ENCODE data around the gene SUSD4.

GRCh38 chr1:223329252-223329651, 34.7 kb downstream of the SUSD4 start:
- TF ChIP-seq, protein P1, sequence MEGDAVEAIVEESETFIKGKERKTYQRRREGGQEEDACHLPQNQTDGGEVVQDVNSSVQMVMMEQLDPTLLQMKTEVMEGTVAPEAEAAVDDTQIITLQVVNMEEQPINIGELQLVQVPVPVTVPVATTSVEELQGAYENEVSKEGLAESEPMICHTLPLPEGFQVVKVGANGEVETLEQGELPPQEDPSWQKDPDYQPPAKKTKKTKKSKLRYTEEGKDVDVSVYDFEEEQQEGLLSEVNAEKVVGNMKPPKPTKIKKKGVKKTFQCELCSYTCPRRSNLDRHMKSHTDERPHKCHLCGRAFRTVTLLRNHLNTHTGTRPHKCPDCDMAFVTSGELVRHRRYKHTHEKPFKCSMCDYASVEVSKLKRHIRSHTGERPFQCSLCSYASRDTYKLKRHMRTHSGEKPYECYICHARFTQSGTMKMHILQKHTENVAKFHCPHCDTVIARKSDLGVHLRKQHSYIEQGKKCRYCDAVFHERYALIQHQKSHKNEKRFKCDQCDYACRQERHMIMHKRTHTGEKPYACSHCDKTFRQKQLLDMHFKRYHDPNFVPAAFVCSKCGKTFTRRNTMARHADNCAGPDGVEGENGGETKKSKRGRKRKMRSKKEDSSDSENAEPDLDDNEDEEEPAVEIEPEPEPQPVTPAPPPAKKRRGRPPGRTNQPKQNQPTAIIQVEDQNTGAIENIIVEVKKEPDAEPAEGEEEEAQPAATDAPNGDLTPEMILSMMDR (conservative IDR thresholded peaks at IDR 0.05; ENCODE audit: low read depth, low read length) = no peak
- TF ChIP-seq RFX5 (IDR thresholded peaks at IDR 0.05; ENCODE audit: low read depth, low read length) (no peak), POLR2A (IDR thresholded peaks at IDR 0.05; ENCODE audit: low read depth, low read length) (no peak), RAD21 (IDR thresholded peaks at IDR 0.05; ENCODE audit: low read length) (no peak), USF2 (IDR thresholded peaks at IDR 0.05; ENCODE audit: low read depth, low read length) (no peak), MAFK (IDR thresholded peaks at IDR 0.05; ENCODE audit: low read depth, low read length) (no peak)
- TF ChIP-seq, protein P2, sequence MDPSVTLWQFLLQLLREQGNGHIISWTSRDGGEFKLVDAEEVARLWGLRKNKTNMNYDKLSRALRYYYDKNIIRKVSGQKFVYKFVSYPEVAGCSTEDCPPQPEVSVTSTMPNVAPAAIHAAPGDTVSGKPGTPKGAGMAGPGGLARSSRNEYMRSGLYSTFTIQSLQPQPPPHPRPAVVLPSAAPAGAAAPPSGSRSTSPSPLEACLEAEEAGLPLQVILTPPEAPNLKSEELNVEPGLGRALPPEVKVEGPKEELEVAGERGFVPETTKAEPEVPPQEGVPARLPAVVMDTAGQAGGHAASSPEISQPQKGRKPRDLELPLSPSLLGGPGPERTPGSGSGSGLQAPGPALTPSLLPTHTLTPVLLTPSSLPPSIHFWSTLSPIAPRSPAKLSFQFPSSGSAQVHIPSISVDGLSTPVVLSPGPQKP (IDR thresholded peaks at IDR 0.05; ENCODE audit: borderline replicate concordance, low read depth, low read length) = no peak
